ENCODE measurements around the gene SSR3. TPM values are rescaled to one million over a fixed set of nuclear protein-coding genes. Genes with fewer than 3 reads are reported as not detected.
A peak's percentile ranks its signal among the peaks of the same experiment; 100 is the strongest.

The SSR3 gene
- total and polyA plus RNA-seq, 4 donors: 69.3 to 135 (median 113) TPM

- no peaks in the 10 kb centered on the region for H3K9me3 ChIP-seq (ENCODE audit: control insufficient read depth, low read length)
- no peak overlapping the region for H3K27ac ChIP-seq (ENCODE audit: low read depth in 1 of 2, low read length in 2 of 2)
- intact Hi-C loops (cut with DNase I): no loop called here
- no peak for ATAC-seq (ENCODE audit: low FRiP score)
- no peaks in the 10 kb centered on the region for H3K36me3 ChIP-seq (ENCODE audit: control insufficient read depth in 1 of 2, insufficient read depth in 2 of 2, low read length in 1 of 2)
- no peaks in the 10 kb centered on the region for H3K27me3 ChIP-seq (ENCODE audit: control insufficient read depth in 1 of 2, insufficient read depth in 2 of 2, low read length in 1 of 2)
- no peak for DNase-seq
- WGBS, 2 donors: 78 to 86% methylated on average over 2 of the region's 2 CpGs
- H3K4me1 ChIP-seq (ENCODE audit: control insufficient read depth in 1 of 2, insufficient read depth in 2 of 2, low read length in 2 of 2): no peaks in the 10 kb centered on the region
- H3K4me3 ChIP-seq (ENCODE audit: low read length in 2 of 2): no peak overlapping the region
These were observed 6.6 kb upstream of the SSR3 start for GRCh38 chr3:156561533-156561932.

- Histone ChIP-seq H3K36me3 (ENCODE audit: control insufficient read depth in 1 of 2, insufficient read depth in 2 of 2, low read length in 1 of 2) (no peaks in the 10 kb centered on the region), H3K27me3 (ENCODE audit: control insufficient read depth in 1 of 2, insufficient read depth in 2 of 2, low read length in 1 of 2) (no peaks in the 10 kb centered on the region), H3K9me3 (ENCODE audit: control insufficient read depth, low read length) (no peaks in the 10 kb centered on the region), H3K4me3 (ENCODE audit: low read length in 2 of 2) (no peak overlapping the region), H3K4me1 (ENCODE audit: control insufficient read depth in 1 of 2, insufficient read depth in 2 of 2, low read length in 2 of 2) (no peaks in the 10 kb centered on the region), H3K27ac (ENCODE audit: low read depth in 1 of 2, low read length in 2 of 2) (no peak overlapping the region)
- WGBS, 2 donors: 10 to 20% methylated on average over 1 of the region's 1 CpG
- DNase-seq: no peak
- no peak for ATAC-seq (ENCODE audit: low FRiP score)
- intact Hi-C loops (cut with DNase I): loop anchor here in 1 of 2 donors (5.0 kb wide), 1 partner anchor 48 kb away; no protein-coding TSS in a partner anchor
These were observed 4.4 kb upstream of the SSR3 start for GRCh38 chr3:156559321-156559720.

GRCh38 chr3:156558389-156558788 is 3.5 kb upstream of the SSR3 start:
- ATAC-seq (ENCODE audit: low FRiP score) (no peak), DNase-seq (no peak)
- intact Hi-C loops (cut with DNase I): loop anchor here in 1 of 2 donors (5.0 kb wide), 1 partner anchor 49 kb away; no protein-coding TSS in a partner anchor
- no peaks in the 10 kb centered on the region for H3K27me3 ChIP-seq (ENCODE audit: control insufficient read depth in 1 of 2, insufficient read depth in 2 of 2, low read length in 1 of 2)
- no peaks in the 10 kb centered on the region for H3K4me1 ChIP-seq (ENCODE audit: control insufficient read depth in 1 of 2, insufficient read depth in 2 of 2, low read length in 2 of 2)
- no peaks in the 10 kb centered on the region for H3K9me3 ChIP-seq (ENCODE audit: control insufficient read depth, low read length)
- H3K4me3 ChIP-seq (ENCODE audit: low read length in 2 of 2): no peak overlapping the region
- no peak overlapping the region for H3K27ac ChIP-seq (ENCODE audit: low read depth in 1 of 2, low read length in 2 of 2)
- no peaks in the 10 kb centered on the region for H3K36me3 ChIP-seq (ENCODE audit: control insufficient read depth in 1 of 2, insufficient read depth in 2 of 2, low read length in 1 of 2)

GRCh38 chr3:156554515-156554841 is 439 bp downstream of the SSR3 start:
- Histone ChIP-seq H3K4me3 (ENCODE audit: low read length in 2 of 2) (peak overlapping the region; percentile 43 to 61), H3K36me3 (ENCODE audit: control insufficient read depth in 1 of 2, insufficient read depth in 2 of 2, low read length in 1 of 2) (no peaks in the 10 kb centered on the region), H3K27ac (ENCODE audit: low read depth in 1 of 2, low read length in 2 of 2) (peak overlapping the region in 1 of 2 donors; percentile 70), H3K4me1 (ENCODE audit: control insufficient read depth in 1 of 2, insufficient read depth in 2 of 2, low read length in 2 of 2) (peaks cover 2 to 4% of the 10 kb centered on the region in 2 donors), H3K27me3 (ENCODE audit: control insufficient read depth in 1 of 2, insufficient read depth in 2 of 2, low read length in 1 of 2) (no peaks in the 10 kb centered on the region), H3K9me3 (ENCODE audit: control insufficient read depth, low read length) (no peaks in the 10 kb centered on the region)
- intact Hi-C loops (cut with DNase I): loop anchor here (5.0 kb wide), 3 partner anchors 118 to 533 kb away; partner anchors contain the start of gene TIPARP (in 1 of the 2)
- DNase-seq (no peak), ATAC-seq (ENCODE audit: low FRiP score) (no peak)
- 0 to 2% methylated on average over 11 of the region's 11 CpGs for WGBS, 2 donors

GRCh38 chr3:156553705-156554356 is 1.1 kb downstream of the SSR3 start:
- H3K27ac ChIP-seq (ENCODE audit: low read depth in 1 of 2, low read length in 2 of 2): peak overlapping the region in 1 of 2 donors; percentile 40
- H3K4me1 ChIP-seq (ENCODE audit: control insufficient read depth in 1 of 2, insufficient read depth in 2 of 2, low read length in 2 of 2): peaks cover 2 to 4% of the 10 kb centered on the region in 2 donors
- DNase-seq: no peak
- no peak for ATAC-seq (ENCODE audit: low FRiP score)
- H3K27me3 ChIP-seq (ENCODE audit: control insufficient read depth in 1 of 2, insufficient read depth in 2 of 2, low read length in 1 of 2): no peaks in the 10 kb centered on the region
- no peaks in the 10 kb centered on the region for H3K9me3 ChIP-seq (ENCODE audit: control insufficient read depth, low read length)
- no peaks in the 10 kb centered on the region for H3K36me3 ChIP-seq (ENCODE audit: control insufficient read depth in 1 of 2, insufficient read depth in 2 of 2, low read length in 1 of 2)
- H3K4me3 ChIP-seq (ENCODE audit: low read length in 2 of 2): peak overlapping the region; percentile 43 to 61
- 24 to 25% methylated on average over 11 of the region's 11 CpGs for WGBS, 2 donors
- intact Hi-C loops (cut with DNase I): loop anchor here (5.0 kb wide), 3 partner anchors 118 to 533 kb away; partner anchors contain the start of gene TIPARP (in 1 of the 2)

- ATAC-seq (ENCODE audit: low FRiP score): no peak
- Histone ChIP-seq H3K36me3 (ENCODE audit: control insufficient read depth in 1 of 2, insufficient read depth in 2 of 2, low read length in 1 of 2) (peaks cover 0 to 2% of the 10 kb centered on the region in 2 donors), H3K27me3 (ENCODE audit: control insufficient read depth in 1 of 2, insufficient read depth in 2 of 2, low read length in 1 of 2) (no peaks in the 10 kb centered on the region), H3K27ac (ENCODE audit: low read depth in 1 of 2, low read length in 2 of 2) (no peak overlapping the region), H3K4me1 (ENCODE audit: control insufficient read depth in 1 of 2, insufficient read depth in 2 of 2, low read length in 2 of 2) (peaks cover 2 to 4% of the 10 kb centered on the region in 2 donors), H3K4me3 (ENCODE audit: low read length in 2 of 2) (peak overlapping the region in 1 of 2 donors; percentile 61), H3K9me3 (ENCODE audit: control insufficient read depth, low read length) (no peaks in the 10 kb centered on the region)
- intact Hi-C loops (cut with DNase I): loop anchor here (5.0 kb wide), 3 partner anchors 119 to 534 kb away; partner anchors contain the start of gene TIPARP (in 1 of the 2)
- WGBS, 2 donors: 42 to 45% methylated on average over 2 of the region's 2 CpGs
- DNase-seq: no peak
These were observed 1.9 kb downstream of the SSR3 start for GRCh38 chr3:156552973-156553372.

GRCh38 chr3:156551746-156552145 is 3.2 kb downstream of the SSR3 start:
- Histone ChIP-seq H3K4me3 (ENCODE audit: low read length in 2 of 2) (no peak overlapping the region), H3K9me3 (ENCODE audit: control insufficient read depth, low read length) (no peaks in the 10 kb centered on the region), H3K27me3 (ENCODE audit: control insufficient read depth in 1 of 2, insufficient read depth in 2 of 2, low read length in 1 of 2) (no peaks in the 10 kb centered on the region), H3K36me3 (ENCODE audit: control insufficient read depth in 1 of 2, insufficient read depth in 2 of 2, low read length in 1 of 2) (peaks cover 0 to 2% of the 10 kb centered on the region in 2 donors), H3K27ac (ENCODE audit: low read depth in 1 of 2, low read length in 2 of 2) (no peak overlapping the region), H3K4me1 (ENCODE audit: control insufficient read depth in 1 of 2, insufficient read depth in 2 of 2, low read length in 2 of 2) (peaks cover 2 to 4% of the 10 kb centered on the region in 2 donors)
- WGBS, 2 donors: 54% methylated on average over 4 of the region's 4 CpGs
- ATAC-seq (ENCODE audit: low FRiP score): no peak
- no peak for DNase-seq
- intact Hi-C loops (cut with DNase I): loop anchor here (5.0 kb wide), 3 partner anchors 121 to 536 kb away; partner anchors contain the start of gene TIPARP (in 1 of the 2)

GRCh38 chr3:156551261-156551660 is 3.7 kb downstream of the SSR3 start:
- ATAC-seq (ENCODE audit: low FRiP score): no peak
- intact Hi-C loops (cut with DNase I): loop anchor here (5.0 kb wide), 3 partner anchors 121 to 536 kb away; partner anchors contain the start of gene TIPARP (in 1 of the 2)
- peak overlapping the region in 1 of 2 donors; percentile 48 for H3K27ac ChIP-seq (ENCODE audit: low read depth in 1 of 2, low read length in 2 of 2)
- 45 to 52% methylated on average over 4 of the region's 4 CpGs for WGBS, 2 donors
- H3K36me3 ChIP-seq (ENCODE audit: control insufficient read depth in 1 of 2, insufficient read depth in 2 of 2, low read length in 1 of 2): peaks cover under 1 to 2% of the 10 kb centered on the region in 2 donors
- no peaks in the 10 kb centered on the region for H3K9me3 ChIP-seq (ENCODE audit: control insufficient read depth, low read length)
- H3K4me1 ChIP-seq (ENCODE audit: control insufficient read depth in 1 of 2, insufficient read depth in 2 of 2, low read length in 2 of 2): peaks cover 2 to 4% of the 10 kb centered on the region in 2 donors
- H3K27me3 ChIP-seq (ENCODE audit: control insufficient read depth in 1 of 2, insufficient read depth in 2 of 2, low read length in 1 of 2): no peaks in the 10 kb centered on the region
- H3K4me3 ChIP-seq (ENCODE audit: low read length in 2 of 2): no peak overlapping the region
- no peak for DNase-seq

GRCh38 chr3:156548902-156549301 is 6.0 kb downstream of the SSR3 start:
- DNase-seq: no peak
- H3K4me1 ChIP-seq (ENCODE audit: control insufficient read depth in 1 of 2, insufficient read depth in 2 of 2, low read length in 2 of 2): peaks cover 4% of the 10 kb centered on the region in 2 donors
- H3K27me3 ChIP-seq (ENCODE audit: control insufficient read depth in 1 of 2, insufficient read depth in 2 of 2, low read length in 1 of 2): no peaks in the 10 kb centered on the region
- no peak overlapping the region for H3K27ac ChIP-seq (ENCODE audit: low read depth in 1 of 2, low read length in 2 of 2)
- H3K9me3 ChIP-seq (ENCODE audit: control insufficient read depth, low read length): no peaks in the 10 kb centered on the region
- no peak for ATAC-seq (ENCODE audit: low FRiP score)
- intact Hi-C loops (cut with DNase I): loop anchor here in 1 of 2 donors (10.0 kb wide), 1 partner anchor 586 kb away; no protein-coding TSS in a partner anchor
- peaks cover 2 to 6% of the 10 kb centered on the region in 2 donors for H3K36me3 ChIP-seq (ENCODE audit: control insufficient read depth in 1 of 2, insufficient read depth in 2 of 2, low read length in 1 of 2)
- 50 to 57% methylated on average over 6 of the region's 6 CpGs for WGBS, 2 donors
- H3K4me3 ChIP-seq (ENCODE audit: low read length in 2 of 2): no peak overlapping the region
